ENCODE results near the gene EN2. TPM values are rescaled to one million over a fixed set of nuclear protein-coding genes. Genes with fewer than 3 reads are reported as not detected.

Gene EN2
- total RNA-seq, 1 donor from 2014 or later: 0.22 TPM

GRCh38 chr7:155450558-155450969 is 7.4 kb upstream of the EN2 start:
- DNase-seq (ENCODE audit: low spot score): no peak

- no peak for DNase-seq (ENCODE audit: low spot score)
These were observed 6.7 kb upstream of the EN2 start for GRCh38 chr7:155450970-155451801.

GRCh38 chr7:155451840-155452239 is 6.1 kb upstream of the EN2 start:
- DNase-seq (ENCODE audit: low spot score): no peak

- no peak for DNase-seq (ENCODE audit: low spot score)
These were observed 5.2 kb upstream of the EN2 start for GRCh38 chr7:155452505-155453295.

- DNase-seq (ENCODE audit: low spot score): no peak
These were observed 4.4 kb upstream of the EN2 start for GRCh38 chr7:155453296-155454182.

- no peak for DNase-seq (ENCODE audit: low spot score)
These were observed 3.5 kb upstream of the EN2 start for GRCh38 chr7:155454183-155455112.

- DNase-seq (ENCODE audit: low spot score): no peak
These were observed 2.7 kb upstream of the EN2 start for GRCh38 chr7:155455132-155455693.

- no peak for DNase-seq (ENCODE audit: low spot score)
These were observed 1.9 kb upstream of the EN2 start for GRCh38 chr7:155455776-155456737.

- no peak for DNase-seq (ENCODE audit: low spot score)
These were observed 988 bp upstream of the EN2 start for GRCh38 chr7:155456738-155457543.

GRCh38 chr7:155457544-155458110 is 302 bp upstream of the EN2 start:
- no peak for DNase-seq (ENCODE audit: low spot score)

GRCh38 chr7:155458878-155459699 is 1.2 kb downstream of the EN2 start:
- no peak for DNase-seq (ENCODE audit: low spot score)

GRCh38 chr7:155459700-155460461 is 2.0 kb downstream of the EN2 start:
- no peak for DNase-seq (ENCODE audit: low spot score)

GRCh38 chr7:155460926-155461613 is 3.1 kb downstream of the EN2 start:
- no peak for DNase-seq (ENCODE audit: low spot score)

- DNase-seq (ENCODE audit: low spot score): no peak
These were observed 3.7 kb downstream of the EN2 start for GRCh38 chr7:155461631-155462030.

GRCh38 chr7:155462163-155462735 is 4.3 kb downstream of the EN2 start:
- no peak for DNase-seq (ENCODE audit: low spot score)

Measured in mesenteric fat pad (tissue), 1 donor.